ENCODE measurements around the gene LRRC8D.

- TF ChIP-seq CTCF (IDR thresholded peaks at IDR 0.05; ENCODE audit: low read depth, low read length) (no peak), POLR2A (IDR thresholded peaks at IDR 0.05; ENCODE audit: extremely low read depth, insufficient read length) (no peak), MAX (IDR thresholded peaks at IDR 0.05; ENCODE audit: low read depth, low read length) (no peak), MYC (IDR thresholded peaks at IDR 0.05; ENCODE audit: low read depth, low read length) (no peak)
Measured at GRCh38 chr1:89841507-89841906, 20.7 kb downstream of the LRRC8D start.
